ENCODE results near the gene CDKL2.
"Not testable (repeated sequence)": the region's sequence is repeated elsewhere in the genome, so short reads cannot be mapped to it uniquely, and the experiment has no call there.

Gene CDKL2

GRCh38 chr4:75555294-75556164, 74.8 kb downstream of the CDKL2 start, which contains the start of gene ODAPH:
TSS of gene ODAPH (plus strand) at chr4:75556066. CDS start at chr4:75556083, 17 bp downstream.
- DNase-seq (ENCODE audit: low read depth in 2 of 2), result peak in 1 of 2 donors; percentile 7

- no peak for DNase-seq (ENCODE audit: low read depth in 2 of 2)
Observed at GRCh38 chr4:75552452-75552851, 77.9 kb downstream of the CDKL2 start.

GRCh38 chr4:75549019-75549418, 81.3 kb downstream of the CDKL2 start:
- DNase-seq (ENCODE audit: low read depth in 2 of 2), result no peak

GRCh38 chr4:75547647-75548387, 82.5 kb downstream of the CDKL2 start:
- no peak for DNase-seq (ENCODE audit: low read depth in 2 of 2)

GRCh38 chr4:75545526-75545925, 84.8 kb downstream of the CDKL2 start:
- DNase-seq (ENCODE audit: low read depth in 2 of 2), result no peak

- DNase-seq (ENCODE audit: low read depth in 2 of 2), result no peak
Observed at GRCh38 chr4:75544870-75545269, 85.5 kb downstream of the CDKL2 start.

GRCh38 chr4:75544220-75544619, 86.1 kb downstream of the CDKL2 start:
- not testable (repeated sequence) for DNase-seq (ENCODE audit: low read depth in 2 of 2)

- no peak for DNase-seq (ENCODE audit: low read depth in 2 of 2)
Observed at GRCh38 chr4:75542824-75543223, 87.5 kb downstream of the CDKL2 start.

- not testable (repeated sequence) for DNase-seq (ENCODE audit: low read depth in 2 of 2)
Observed at GRCh38 chr4:75537308-75537707, 93.0 kb downstream of the CDKL2 start.

GRCh38 chr4:75533926-75534325, 96.4 kb downstream of the CDKL2 start:
- not testable (repeated sequence) for DNase-seq (ENCODE audit: low read depth in 2 of 2)

GRCh38 chr4:75533339-75533887, 96.9 kb downstream of the CDKL2 start:
- DNase-seq (ENCODE audit: low read depth in 2 of 2), result not testable (repeated sequence)

GRCh38 chr4:75531536-75532143, 98.7 kb downstream of the CDKL2 start:
- not testable (repeated sequence) for DNase-seq (ENCODE audit: low read depth in 2 of 2)

GRCh38 chr4:75530556-75531322, 99.6 kb downstream of the CDKL2 start:
- DNase-seq (ENCODE audit: low read depth in 2 of 2), result no peak
